SK-N-SH (cell line): ENCODE data around the gene ZNF780B.
"Not testable (repeated sequence)": the region's sequence is repeated elsewhere in the genome, so short reads cannot be mapped to it uniquely, and the experiment has no call there.

Experiments used
- EP300 ChIP-seq, 2 experiments: IDR thresholded peaks; 2 replicates each; pipeline versions ENCODE4 v1.4.0 to v1.6.1; 2012; ENCODE audit warnings: borderline replicate concordance in 1 of 2, low read depth in 1 of 2, low read length in 1 of 2
- EZH2phosphoT487 ChIP-seq: fragments of 200-600 bp; sonication (generic); IDR thresholded peaks from 2 replicates; pipeline ENCODE4 v1.6.1; 2017; ENCODE audit warnings: low read depth, mixed run types, mild to moderate bottlenecking, antibody characterized with exemption, moderate library complexity, borderline replicate concordance
- NRF1 ChIP-seq: IDR thresholded peaks from 2 replicates; pipeline ENCODE4 v1.6.1; 2012; ENCODE audit warnings: low read depth, mild to moderate bottlenecking, low read length
- POLR2AphosphoS5 ChIP-seq: IDR thresholded peaks from 2 replicates; pipeline ENCODE4 v1.6.1; 2012; ENCODE audit warnings: low read depth, low read length
- RCOR1 ChIP-seq: fragments of 150-350 bp; IDR thresholded peaks from 2 replicates; pipeline ENCODE4 v1.6.1; 2017; ENCODE audit warnings: antibody characterized with exemption, low read length
- REST ChIP-seq: IDR thresholded peaks from 2 replicates; pipeline ENCODE4 v1.6.1; 2012; ENCODE audit warnings: mild to moderate bottlenecking, low read depth, low read length, moderate library complexity
- SMC3 ChIP-seq: IDR thresholded peaks from 2 replicates; pipeline ENCODE4 v1.6.1; 2012; ENCODE audit warnings: low read depth, low read length, improper control_type of control experiment
- TEAD4 ChIP-seq: IDR thresholded peaks from 2 replicates; pipeline ENCODE4 v1.4.0; 2012; ENCODE audit warnings: mild to moderate bottlenecking, borderline replicate concordance; ENCODE audit not compliant: insufficient read depth
- TF ChIP-seq, protein P1 (sequence below): fragments of 200-600 bp; sonication (generic); IDR thresholded peaks from 2 replicates; pipeline ENCODE4 v1.6.1; 2017; ENCODE audit warnings: antibody characterized with exemption, mild to moderate bottlenecking, moderate library complexity
- TF ChIP-seq, protein P2 (sequence below): fragments of 150-350 bp; IDR thresholded peaks from 2 replicates; pipeline ENCODE4 v1.6.1; 2017; ENCODE audit warnings: antibody characterized with exemption, low read length, low read depth, borderline replicate concordance
- TF ChIP-seq, protein P3 (sequence below): IDR thresholded peaks from 2 replicates; pipeline ENCODE4 v1.4.0; 2012; ENCODE audit warnings: low read depth
- TF ChIP-seq, protein P4 (sequence below): IDR thresholded peaks from 2 replicates; pipeline ENCODE4 v1.4.0; 2012; ENCODE audit warnings: low read depth, borderline replicate concordance

GRCh38 chr19:40038047-40038446 lies 18.0 kb downstream of the ZNF780B start:
- TF ChIP-seq, protein P1, sequence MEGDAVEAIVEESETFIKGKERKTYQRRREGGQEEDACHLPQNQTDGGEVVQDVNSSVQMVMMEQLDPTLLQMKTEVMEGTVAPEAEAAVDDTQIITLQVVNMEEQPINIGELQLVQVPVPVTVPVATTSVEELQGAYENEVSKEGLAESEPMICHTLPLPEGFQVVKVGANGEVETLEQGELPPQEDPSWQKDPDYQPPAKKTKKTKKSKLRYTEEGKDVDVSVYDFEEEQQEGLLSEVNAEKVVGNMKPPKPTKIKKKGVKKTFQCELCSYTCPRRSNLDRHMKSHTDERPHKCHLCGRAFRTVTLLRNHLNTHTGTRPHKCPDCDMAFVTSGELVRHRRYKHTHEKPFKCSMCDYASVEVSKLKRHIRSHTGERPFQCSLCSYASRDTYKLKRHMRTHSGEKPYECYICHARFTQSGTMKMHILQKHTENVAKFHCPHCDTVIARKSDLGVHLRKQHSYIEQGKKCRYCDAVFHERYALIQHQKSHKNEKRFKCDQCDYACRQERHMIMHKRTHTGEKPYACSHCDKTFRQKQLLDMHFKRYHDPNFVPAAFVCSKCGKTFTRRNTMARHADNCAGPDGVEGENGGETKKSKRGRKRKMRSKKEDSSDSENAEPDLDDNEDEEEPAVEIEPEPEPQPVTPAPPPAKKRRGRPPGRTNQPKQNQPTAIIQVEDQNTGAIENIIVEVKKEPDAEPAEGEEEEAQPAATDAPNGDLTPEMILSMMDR: not testable (repeated sequence)
- not testable (repeated sequence) for TF ChIP-seq TEAD4; REST; EP300 (IDR thresholded peaks at IDR 0.05; ENCODE audit: borderline replicate concordance in 1 of 2, low read depth in 1 of 2, low read length in 1 of 2); NRF1; POLR2AphosphoS5; EZH2phosphoT487; SMC3; RCOR1
- TF ChIP-seq, protein P2, sequence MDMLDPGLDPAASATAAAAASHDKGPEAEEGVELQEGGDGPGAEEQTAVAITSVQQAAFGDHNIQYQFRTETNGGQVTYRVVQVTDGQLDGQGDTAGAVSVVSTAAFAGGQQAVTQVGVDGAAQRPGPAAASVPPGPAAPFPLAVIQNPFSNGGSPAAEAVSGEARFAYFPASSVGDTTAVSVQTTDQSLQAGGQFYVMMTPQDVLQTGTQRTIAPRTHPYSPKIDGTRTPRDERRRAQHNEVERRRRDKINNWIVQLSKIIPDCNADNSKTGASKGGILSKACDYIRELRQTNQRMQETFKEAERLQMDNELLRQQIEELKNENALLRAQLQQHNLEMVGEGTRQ: not testable (repeated sequence)
- TF ChIP-seq, protein P3, sequence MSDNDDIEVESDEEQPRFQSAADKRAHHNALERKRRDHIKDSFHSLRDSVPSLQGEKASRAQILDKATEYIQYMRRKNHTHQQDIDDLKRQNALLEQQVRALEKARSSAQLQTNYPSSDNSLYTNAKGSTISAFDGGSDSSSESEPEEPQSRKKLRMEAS: not testable (repeated sequence)
- TF ChIP-seq, protein P4, sequence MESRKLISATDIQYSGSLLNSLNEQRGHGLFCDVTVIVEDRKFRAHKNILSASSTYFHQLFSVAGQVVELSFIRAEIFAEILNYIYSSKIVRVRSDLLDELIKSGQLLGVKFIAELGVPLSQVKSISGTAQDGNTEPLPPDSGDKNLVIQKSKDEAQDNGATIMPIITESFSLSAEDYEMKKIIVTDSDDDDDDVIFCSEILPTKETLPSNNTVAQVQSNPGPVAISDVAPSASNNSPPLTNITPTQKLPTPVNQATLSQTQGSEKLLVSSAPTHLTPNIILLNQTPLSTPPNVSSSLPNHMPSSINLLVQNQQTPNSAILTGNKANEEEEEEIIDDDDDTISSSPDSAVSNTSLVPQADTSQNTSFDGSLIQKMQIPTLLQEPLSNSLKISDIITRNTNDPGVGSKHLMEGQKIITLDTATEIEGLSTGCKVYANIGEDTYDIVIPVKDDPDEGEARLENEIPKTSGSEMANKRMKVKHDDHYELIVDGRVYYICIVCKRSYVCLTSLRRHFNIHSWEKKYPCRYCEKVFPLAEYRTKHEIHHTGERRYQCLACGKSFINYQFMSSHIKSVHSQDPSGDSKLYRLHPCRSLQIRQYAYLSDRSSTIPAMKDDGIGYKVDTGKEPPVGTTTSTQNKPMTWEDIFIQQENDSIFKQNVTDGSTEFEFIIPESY: not testable (repeated sequence)
